IMR-90 (cell line): ENCODE results near the gene C2orf80. TPM values are rescaled to one million over a fixed set of nuclear protein-coding genes. Genes with fewer than 3 reads are reported as not detected.
A peak's percentile ranks its signal among the peaks of the same experiment; 100 is the strongest.

Experiments
- ATAC-seq: fragments of 200-7000 bp; cut with Tn5 transposase; 2 replicates; pipeline ENCODE4 v1.9.1; 2020; ENCODE audit warnings: low read depth, mild to moderate bottlenecking, moderate library complexity
- BruUV-seq: library from RNA; stranded (reverse); fragments of 400-500 nt; replicated peaks from 2 replicates; lab custom pipeline; 2021; lab: Mats Ljungman, UMichigan
- CTCF ChIA-PET: fragments of 300-600 bp; formaldehyde crosslinking; extraction: SDS; loops from one replicate; lab custom pipeline; 2021; ENCODE audit warnings: antibody characterized with exemption; lab: Yijun Ruan, JAX
- POLR2A ChIA-PET: fragments of 300-600 bp; sonication (Branson Sonifier 250); formaldehyde crosslinking; loops from one replicate; lab custom pipeline; 2022; ENCODE audit warnings: antibody characterized with exemption; ENCODE audit not compliant: unreplicated experiment; lab: Charles Lee
- DNase-seq: peaks from one replicate; pipeline ENCODE4 v3.0.0; 2013
- H2AFZ ChIP-seq: replicated peaks from 2 replicates; pipeline ENCODE3; 2013; ENCODE audit warnings: low read length, mild to moderate bottlenecking; ENCODE audit not compliant: poor library complexity
- H2AK5ac ChIP-seq: 2 replicates; pipeline ENCODE4 v1.6.1; 2013; ENCODE audit warnings: low read depth, low read length, inconsistent platforms
- H2AK9ac ChIP-seq: replicated peaks from 2 replicates; pipeline ENCODE3; 2013; ENCODE audit warnings: mild to moderate bottlenecking, low read depth, low read length, moderate library complexity; ENCODE audit not compliant: poor library complexity
- H2BK120ac ChIP-seq: 2 replicates; pipeline ENCODE4 v1.6.1; 2013; ENCODE audit warnings: low read depth, low read length, inconsistent platforms
- H2BK15ac ChIP-seq: 3 replicates; pipeline ENCODE4 v1.6.1; 2013; ENCODE audit warnings: low read depth, low read length, inconsistent platforms
- H2BK20ac ChIP-seq: 2 replicates; pipeline ENCODE4 v1.6.1; 2013; ENCODE audit warnings: low read depth, mild to moderate bottlenecking, inconsistent platforms, low read length, moderate library complexity
- H2BK5ac ChIP-seq: 2 replicates; pipeline ENCODE4 v1.6.1; 2013; ENCODE audit warnings: mild to moderate bottlenecking, low read depth, low read length, inconsistent platforms; ENCODE audit not compliant: poor library complexity, severe bottlenecking
- H3K14ac ChIP-seq: replicated peaks from 2 replicates; pipeline ENCODE4 v1.6.1; 2013; ENCODE audit warnings: low read depth, low read length, inconsistent platforms
- H3K18ac ChIP-seq: 2 replicates; pipeline ENCODE4 v1.6.1; 2013; ENCODE audit warnings: low read depth, low read length, control low read depth
- H3K23ac ChIP-seq: 2 replicates; pipeline ENCODE4 v1.6.1; 2013; ENCODE audit warnings: low read depth, low read length, inconsistent platforms
- H3K27ac ChIP-seq: 2 replicates; pipeline ENCODE4 v1.5.1; 2013; ENCODE audit warnings: mild to moderate bottlenecking, control low read depth, low read length; ENCODE audit not compliant: insufficient read depth
- H3K27me3 ChIP-seq: 2 replicates; pipeline ENCODE4 v1.6.1; 2013; ENCODE audit warnings: low read length; ENCODE audit not compliant: control insufficient read depth, insufficient read depth
- H3K36me3 ChIP-seq: 2 replicates; pipeline ENCODE4 v1.6.1; 2013; ENCODE audit warnings: low read length, mixed read lengths; ENCODE audit not compliant: control insufficient read depth, insufficient read depth
- H3K4ac ChIP-seq: 2 replicates; pipeline ENCODE4 v1.6.1; 2013; ENCODE audit warnings: low read depth, low read length, inconsistent platforms
- H3K4me1 ChIP-seq: 2 replicates; pipeline ENCODE4 v1.6.1; 2013; ENCODE audit warnings: low read length, mixed read lengths; ENCODE audit not compliant: control insufficient read depth, insufficient read depth
- H3K4me2 ChIP-seq: 2 replicates; pipeline ENCODE4 v1.6.1; 2013; ENCODE audit warnings: low read depth, mild to moderate bottlenecking, control low read depth, low read length, moderate library complexity
- H3K4me3 ChIP-seq: 2 replicates; pipeline ENCODE4 v1.5.1; 2013; ENCODE audit warnings: low read depth, mild to moderate bottlenecking, control low read depth, low read length, moderate library complexity; ENCODE audit not compliant: insufficient read depth
- H3K56ac ChIP-seq: 2 replicates; pipeline ENCODE4 v1.6.1; 2013; ENCODE audit warnings: low read length, inconsistent platforms; ENCODE audit not compliant: insufficient read depth; ENCODE audit errors: extremely low read depth
- H3K79me1 ChIP-seq, 2 experiments: 2 replicates each; pipeline ENCODE4 v1.6.1; 2013; ENCODE audit warnings: low read length in 2 of 2, inconsistent platforms in 1 of 2, low read depth in 1 of 2
- H3K9ac ChIP-seq: 2 replicates; pipeline ENCODE4 v1.6.1; 2013; ENCODE audit warnings: low read depth, low read length, control low read depth
- H3K9me1 ChIP-seq: 2 replicates; pipeline ENCODE4 v1.6.1; 2013; ENCODE audit warnings: low read length, inconsistent platforms; ENCODE audit not compliant: insufficient read depth
- H3K9me3 ChIP-seq: 2 replicates; pipeline ENCODE4 v1.6.1; 2013; ENCODE audit warnings: low read length; ENCODE audit not compliant: control insufficient read depth, insufficient read depth
- H4K20me1 ChIP-seq: 2 replicates; pipeline ENCODE4 v1.6.1; 2013; ENCODE audit warnings: low read length, inconsistent platforms; ENCODE audit not compliant: insufficient read depth
- H4K5ac ChIP-seq: 2 replicates; pipeline ENCODE4 v1.6.1; 2013; ENCODE audit warnings: mild to moderate bottlenecking, low read depth, low read length, control low read depth
- H4K8ac ChIP-seq, 2 experiments: 2 replicates each; pipeline ENCODE4 v1.6.1; 2013; ENCODE audit warnings: low read depth in 2 of 2, low read length in 2 of 2, control low read depth in 1 of 2, inconsistent platforms in 1 of 2
- H4K91ac ChIP-seq: 2 replicates; pipeline ENCODE4 v1.6.1; 2013; ENCODE audit warnings: low read depth, low read length, inconsistent platforms; ENCODE audit not compliant: insufficient read depth
- CEBPB ChIP-seq: IDR thresholded peaks from 2 replicates; pipeline ENCODE4 v1.6.1; 2012; ENCODE audit warnings: low read depth, low read length, improper control_type of control experiment
- CTCF ChIP-seq: conservative IDR thresholded peaks from 2 replicates; pipeline ENCODE4 v1.5.1; 2012; ENCODE audit warnings: mild to moderate bottlenecking, low read depth, low read length, improper control_type of control experiment
- MAFK ChIP-seq: IDR thresholded peaks from 2 replicates; pipeline ENCODE4 v1.6.1; 2012; ENCODE audit warnings: low read depth, low read length, improper control_type of control experiment
- MAZ ChIP-seq: IDR thresholded peaks from 2 replicates; pipeline ENCODE4 v1.6.1; 2012; ENCODE audit warnings: low read depth, mild to moderate bottlenecking, low read length, improper control_type of control experiment, moderate library complexity, borderline replicate concordance
- NFE2L2 ChIP-seq: fragments of 150-350 bp; IDR thresholded peaks from 2 replicates; pipeline ENCODE4 v1.6.1; 2016; ENCODE audit warnings: low read depth, mild to moderate bottlenecking, low read length
- RAD21 ChIP-seq: IDR thresholded peaks from 2 replicates; pipeline ENCODE4 v1.6.1; 2012; ENCODE audit warnings: low read length, improper control_type of control experiment
- RCOR1 ChIP-seq: IDR thresholded peaks from 2 replicates; pipeline ENCODE4 v1.6.1; 2012; ENCODE audit warnings: mild to moderate bottlenecking, low read length, improper control_type of control experiment; ENCODE audit not compliant: insufficient replicate concordance
- RFX5 ChIP-seq: IDR thresholded peaks from 2 replicates; pipeline ENCODE4 v1.8.0; 2012; ENCODE audit warnings: low read depth, mild to moderate bottlenecking, low read length, moderate library complexity
- USF2 ChIP-seq: fragments of 150-350 bp; IDR thresholded peaks from 2 replicates; pipeline ENCODE4 v1.6.1; 2017; ENCODE audit warnings: mild to moderate bottlenecking, antibody characterized with exemption, low read length, low read depth
- WGBS, 2 experiments: methylation state at CpG; one replicate each; pipeline versions ENCODE4 v1.1.5 to v1.1.7; 2013; ENCODE audit warnings: missing lambda C conversion rate in 2 of 2; ENCODE audit not compliant: insufficient read length in 1 of 2; ENCODE audit errors: extremely low coverage in 2 of 2; 5-methylcytosine and 5-hydroxymethylcytosine counted together
- dilution Hi-C: fragments of 300-500 bp; cut with HindIII; formaldehyde crosslinking; loops from one replicate; pipeline ENCODE4 v1.14.3; 2018; ENCODE audit warnings: low sequenced_read_pairs; ENCODE audit not compliant: unreplicated experiment
- in situ Hi-C: fragments of 300-500 bp; cut with MboI; formaldehyde crosslinking; loops from 3 replicates; pipeline ENCODE4 v1.14.3; 2019; ENCODE audit warnings: low sequenced_read_pairs, inconsistent platforms, mixed read lengths
- intact Hi-C: fragments of 100-400 bp; cut with micrococcal nuclease; formaldehyde crosslinking; loops from 2 replicates; pipeline ENCODE4 v1.10.0; 2022
- polyA plus RNA-seq, 3 experiments: library from polyadenylated mRNA; depleted of rRNA; stranded (reverse); fragments of >200 nt; gene quantifications; 2 replicates each; pipeline ENCODE4 v1.2.3, GENCODE V29; 2012; ENCODE audit warnings: low replicate concordance in 1 of 3
- total RNA-seq: library from RNA; depleted of rRNA; stranded (reverse); fragments of >200 nt; gene quantifications from 2 replicates; pipeline ENCODE4 v1.2.3, GENCODE V29; 2012
- TF ChIP-seq, protein P1 (sequence below): fragments of 150-350 bp; IDR thresholded peaks from 2 replicates; pipeline ENCODE4 v1.6.1; 2016; ENCODE audit warnings: low read depth, mild to moderate bottlenecking, low read length, moderate library complexity, borderline replicate concordance

C2orf80 gene
- total and polyA plus RNA-seq, 2 of the 4 experiments (the other 2 are of a cell fraction): not detected

- WGBS, 2 experiments: no CpG with 5 or more reads among the region's 2 CpGs
- Histone ChIP-seq H4K91ac (no peak overlapping the region), H3K14ac (no peak overlapping the region), H3K9me1 (no peaks in the 10 kb centered on the region), H3K9me3 (no peaks in the 10 kb centered on the region), H2BK5ac (no peak overlapping the region), H3K56ac (no peak overlapping the region), H2AFZ (no peak overlapping the region), H3K27me3 (no peaks in the 10 kb centered on the region), H3K23ac (no peak overlapping the region), H3K18ac (no peak overlapping the region), H2BK20ac (no peak overlapping the region), H2BK120ac (no peak overlapping the region), H2AK5ac (no peak overlapping the region), H3K4me2 (no peak overlapping the region), H4K20me1 (no peaks in the 10 kb centered on the region), H3K27ac (no peak overlapping the region), H3K4me1 (no peaks in the 10 kb centered on the region), H4K8ac (no peak overlapping the region), H3K79me1 (no peaks in the 10 kb centered on the region), H3K4me3 (no peak overlapping the region), H2AK9ac (peak overlapping the region; percentile 9), H2BK15ac (no peak overlapping the region), H4K5ac (no peak overlapping the region), H3K9ac (no peak overlapping the region), H3K4ac (no peak overlapping the region), H3K36me3 (no peaks in the 10 kb centered on the region)
- intact Hi-C loops: no loop called here
- TF ChIP-seq CEBPB (no peak), CTCF (no peak), MAFK (no peak), RAD21 (no peak), RFX5 (no peak), MAZ (no peak), USF2 (no peak), NFE2L2 (no peak), RCOR1 (no peak)
- TF ChIP-seq, protein P1, sequence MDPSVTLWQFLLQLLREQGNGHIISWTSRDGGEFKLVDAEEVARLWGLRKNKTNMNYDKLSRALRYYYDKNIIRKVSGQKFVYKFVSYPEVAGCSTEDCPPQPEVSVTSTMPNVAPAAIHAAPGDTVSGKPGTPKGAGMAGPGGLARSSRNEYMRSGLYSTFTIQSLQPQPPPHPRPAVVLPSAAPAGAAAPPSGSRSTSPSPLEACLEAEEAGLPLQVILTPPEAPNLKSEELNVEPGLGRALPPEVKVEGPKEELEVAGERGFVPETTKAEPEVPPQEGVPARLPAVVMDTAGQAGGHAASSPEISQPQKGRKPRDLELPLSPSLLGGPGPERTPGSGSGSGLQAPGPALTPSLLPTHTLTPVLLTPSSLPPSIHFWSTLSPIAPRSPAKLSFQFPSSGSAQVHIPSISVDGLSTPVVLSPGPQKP: no peak
- no peak for DNase-seq
- dilution Hi-C loops: no loop called here
- ChIA-PET CTCF (no interaction called here), POLR2A (no interaction called here)
- in situ Hi-C loops: no loop called here
- no peak for ATAC-seq
- no TSS peak for BruUV-seq
Measured at GRCh38 chr2:208136716-208137094, 53.1 kb downstream of the C2orf80 start.
